Astrocyte (in vitro differentiated cells and primary cell): ENCODE data around the gene POLD3. TPM values are rescaled to one million over a fixed set of nuclear protein-coding genes. Genes with fewer than 3 reads are reported as not detected.
A peak's percentile ranks its signal among the peaks of the same experiment; 100 is the strongest.

Source experiments
- DNase-seq: peaks from one replicate; pipeline ENCODE4 v3.0.0-alpha.2; 2010; ENCODE audit warnings: low read depth
- FAIRE-seq: peaks from 2 replicates; lab custom pipeline; 2011; peaks lifted over from hg19 to GRCh38; lab: Jason Lieb, UNC
- H2AFZ ChIP-seq: 2 replicates; pipeline ENCODE4 v1.6.0; 2012; ENCODE audit warnings: low read depth, low read length, inconsistent platforms
- H3K27ac ChIP-seq: 2 replicates; pipeline ENCODE4 v1.5.1; 2011; ENCODE audit warnings: low read depth, low read length, inconsistent platforms
- H3K27me3 ChIP-seq: 2 replicates; pipeline ENCODE4 v1.6.0; 2011; ENCODE audit warnings: low read length, inconsistent platforms; ENCODE audit not compliant: insufficient read depth
- H3K36me3 ChIP-seq: 2 replicates; pipeline ENCODE4 v1.5.1; 2011; ENCODE audit warnings: low read length, inconsistent platforms; ENCODE audit not compliant: insufficient read depth
- H3K4me1 ChIP-seq: 2 replicates; pipeline ENCODE4 v1.5.1; 2011; ENCODE audit warnings: low read length, inconsistent platforms; ENCODE audit not compliant: insufficient read depth
- H3K4me2 ChIP-seq: 2 replicates; pipeline ENCODE4 v1.6.0; 2012; ENCODE audit warnings: low read length, inconsistent platforms
- H3K4me3 ChIP-seq: 2 replicates; pipeline ENCODE4 v1.5.1; 2011; ENCODE audit warnings: low read depth, mild to moderate bottlenecking, low read length, inconsistent platforms; ENCODE audit not compliant: insufficient read depth
- H3K79me2 ChIP-seq: 2 replicates; pipeline ENCODE4 v1.6.0; 2012; ENCODE audit warnings: mild to moderate bottlenecking, low read length, inconsistent platforms; ENCODE audit not compliant: insufficient read depth
- H3K9ac ChIP-seq: 2 replicates; pipeline ENCODE4 v1.6.0; 2012; ENCODE audit warnings: mild to moderate bottlenecking, low read length, inconsistent platforms
- H3K9me3 ChIP-seq: 2 replicates; pipeline ENCODE4 v1.5.1; 2012; ENCODE audit warnings: low read depth, mild to moderate bottlenecking, low read length, inconsistent platforms; ENCODE audit not compliant: insufficient read depth
- H4K20me1 ChIP-seq: 2 replicates; pipeline ENCODE4 v1.6.0; 2012; ENCODE audit warnings: low read length, inconsistent platforms; ENCODE audit not compliant: insufficient read depth
- H3K27ac Mint-ChIP-seq: one replicate; pipeline ENCODE4 v1.8.0; 2021; ENCODE audit warnings: mild to moderate bottlenecking, mixed read lengths; ENCODE audit not compliant: unreplicated experiment
- H3K27me3 Mint-ChIP-seq: one replicate; pipeline ENCODE4 v1.8.0; 2021; ENCODE audit warnings: low read depth, mixed read lengths; ENCODE audit not compliant: unreplicated experiment
- H3K36me3 Mint-ChIP-seq: one replicate; pipeline ENCODE4 v1.8.0; 2021; ENCODE audit warnings: low read depth, mixed read lengths; ENCODE audit not compliant: unreplicated experiment
- H3K4me1 Mint-ChIP-seq: one replicate; pipeline ENCODE4 v1.8.0; 2021; ENCODE audit warnings: low read depth, mixed read lengths; ENCODE audit not compliant: unreplicated experiment
- H3K4me3 Mint-ChIP-seq: one replicate; pipeline ENCODE4 v1.8.0; 2021; ENCODE audit warnings: mild to moderate bottlenecking, moderate library complexity, mixed read lengths; ENCODE audit not compliant: unreplicated experiment
- H3K9me3 Mint-ChIP-seq: one replicate; pipeline ENCODE4 v1.8.0; 2021; ENCODE audit warnings: mild to moderate bottlenecking, mixed read lengths; ENCODE audit not compliant: unreplicated experiment
- EZH2 ChIP-seq: IDR thresholded peaks from 2 replicates; pipeline ENCODE4 v1.6.1; 2012; ENCODE audit warnings: mild to moderate bottlenecking, low read length, inconsistent platforms; ENCODE audit not compliant: insufficient read depth
- total RNA-seq: library from RNA; stranded (reverse); gene quantifications from 2 replicates; pipeline ENCODE4 v1.2.1, GENCODE V29; 2021
- TF ChIP-seq, protein P1 (sequence below): IDR thresholded peaks from 2 replicates; pipeline ENCODE4 v1.5.1; 2011; ENCODE audit warnings: low read depth, mild to moderate bottlenecking, inconsistent platforms, low read length, moderate library complexity; ENCODE audit not compliant: insufficient read depth

Gene POLD3
- total RNA-seq, 1 donor from 2014 or later, result 6.5 TPM

DNA sequence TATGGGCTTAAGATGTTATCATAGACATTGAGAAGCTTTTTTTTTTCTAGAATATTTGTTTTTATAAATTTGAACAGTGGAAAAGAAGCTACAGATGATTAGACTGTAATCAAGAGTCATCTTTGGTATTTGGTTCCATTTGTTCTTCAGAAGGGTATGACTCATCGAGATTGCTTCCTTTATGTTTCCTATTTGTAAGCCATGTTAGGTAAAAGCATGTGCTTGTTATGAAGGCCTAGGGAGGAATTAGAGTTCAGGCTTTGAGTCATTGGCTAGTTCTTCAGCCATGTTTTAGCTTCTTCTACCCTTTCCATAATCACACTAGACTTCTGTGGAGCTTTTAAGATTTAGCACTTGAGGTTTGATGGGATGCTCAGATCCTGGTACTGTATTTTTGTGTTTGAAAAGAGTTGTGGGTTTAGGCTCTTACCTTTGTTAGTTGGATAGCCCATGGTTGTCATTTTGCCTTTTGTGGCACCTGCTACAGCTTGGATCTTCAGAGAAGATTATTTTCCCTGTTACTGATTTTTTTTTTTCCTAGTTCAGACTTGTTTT, 44.3 kb downstream of the POLD3 start:
- FAIRE-seq, result peak; percentile 88
- H3K27ac ChIP-seq, result peak overlapping the region; percentile 19
- no peak overlapping the region for H3K9ac ChIP-seq
- H3K4me1 ChIP-seq, result peaks cover 14% of the 10 kb centered on the region
- peaks cover 3% of the 10 kb centered on the region for H3K36me3 ChIP-seq
- H2AFZ ChIP-seq, result peak overlapping the region; percentile 34
- no peaks in the 10 kb centered on the region for H3K9me3 ChIP-seq
- TF ChIP-seq, protein P1, sequence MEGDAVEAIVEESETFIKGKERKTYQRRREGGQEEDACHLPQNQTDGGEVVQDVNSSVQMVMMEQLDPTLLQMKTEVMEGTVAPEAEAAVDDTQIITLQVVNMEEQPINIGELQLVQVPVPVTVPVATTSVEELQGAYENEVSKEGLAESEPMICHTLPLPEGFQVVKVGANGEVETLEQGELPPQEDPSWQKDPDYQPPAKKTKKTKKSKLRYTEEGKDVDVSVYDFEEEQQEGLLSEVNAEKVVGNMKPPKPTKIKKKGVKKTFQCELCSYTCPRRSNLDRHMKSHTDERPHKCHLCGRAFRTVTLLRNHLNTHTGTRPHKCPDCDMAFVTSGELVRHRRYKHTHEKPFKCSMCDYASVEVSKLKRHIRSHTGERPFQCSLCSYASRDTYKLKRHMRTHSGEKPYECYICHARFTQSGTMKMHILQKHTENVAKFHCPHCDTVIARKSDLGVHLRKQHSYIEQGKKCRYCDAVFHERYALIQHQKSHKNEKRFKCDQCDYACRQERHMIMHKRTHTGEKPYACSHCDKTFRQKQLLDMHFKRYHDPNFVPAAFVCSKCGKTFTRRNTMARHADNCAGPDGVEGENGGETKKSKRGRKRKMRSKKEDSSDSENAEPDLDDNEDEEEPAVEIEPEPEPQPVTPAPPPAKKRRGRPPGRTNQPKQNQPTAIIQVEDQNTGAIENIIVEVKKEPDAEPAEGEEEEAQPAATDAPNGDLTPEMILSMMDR, result no peak
- no peak for TF ChIP-seq EZH2
- H3K4me3 Mint-ChIP-seq, result no peak overlapping the region
- peak overlapping the region; percentile 19 for H3K27ac Mint-ChIP-seq
- peak overlapping the region; percentile 13 for H3K4me2 ChIP-seq
- no peaks in the 10 kb centered on the region for H4K20me1 ChIP-seq
- H3K36me3 Mint-ChIP-seq, result no peaks in the 10 kb centered on the region
- no peaks in the 10 kb centered on the region for H3K79me2 ChIP-seq
- no peak overlapping the region for H3K4me3 ChIP-seq
- DNase-seq, result peak; percentile 88
- H3K27me3 Mint-ChIP-seq, result no peaks in the 10 kb centered on the region
- H3K27me3 ChIP-seq, result no peaks in the 10 kb centered on the region
- H3K4me1 Mint-ChIP-seq, result peaks cover 27% of the 10 kb centered on the region
- H3K9me3 Mint-ChIP-seq, result peaks cover 1% of the 10 kb centered on the region

DNA sequence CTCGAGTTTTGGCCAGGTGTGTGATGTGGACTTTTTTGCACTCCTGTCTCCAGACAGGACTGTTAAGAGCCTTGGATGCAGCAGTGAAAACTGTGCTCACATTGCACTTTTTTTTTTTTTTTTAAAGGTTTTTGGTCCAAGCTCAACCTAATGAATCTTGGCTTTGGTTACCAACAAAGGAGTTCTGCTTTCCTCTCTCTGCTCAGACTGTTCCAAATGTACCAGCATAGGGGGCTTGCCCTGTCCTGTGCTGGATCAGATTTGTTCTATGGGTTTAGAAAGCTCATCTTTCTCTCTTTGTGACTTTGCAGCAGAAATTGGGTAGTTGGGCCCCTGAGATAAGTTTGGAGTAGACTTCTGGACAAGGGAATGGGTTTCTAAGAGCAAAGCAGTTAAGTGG, 45.3 kb downstream of the POLD3 start:
- H3K27me3 Mint-ChIP-seq, result no peaks in the 10 kb centered on the region
- peaks cover 14% of the 10 kb centered on the region for H3K4me1 ChIP-seq
- no peaks in the 10 kb centered on the region for H3K27me3 ChIP-seq
- no peaks in the 10 kb centered on the region for H3K36me3 Mint-ChIP-seq
- no peaks in the 10 kb centered on the region for H3K79me2 ChIP-seq
- no peak overlapping the region for H3K4me3 Mint-ChIP-seq
- no peak overlapping the region for H3K27ac ChIP-seq
- peaks cover 20% of the 10 kb centered on the region for H3K4me1 Mint-ChIP-seq
- H3K4me3 ChIP-seq, result no peak overlapping the region
- H3K9me3 ChIP-seq, result no peaks in the 10 kb centered on the region
- FAIRE-seq (no peak), DNase-seq (no peak)
- H3K9ac ChIP-seq, result no peak overlapping the region
- H2AFZ ChIP-seq, result no peak overlapping the region
- H3K36me3 ChIP-seq, result peaks cover 7% of the 10 kb centered on the region
- TF ChIP-seq, protein P1, result no peak
- TF ChIP-seq EZH2, result no peak
- peaks cover 1% of the 10 kb centered on the region for H3K9me3 Mint-ChIP-seq
- H4K20me1 ChIP-seq, result no peaks in the 10 kb centered on the region
- H3K27ac Mint-ChIP-seq, result no peak overlapping the region
- no peak overlapping the region for H3K4me2 ChIP-seq

DNA sequence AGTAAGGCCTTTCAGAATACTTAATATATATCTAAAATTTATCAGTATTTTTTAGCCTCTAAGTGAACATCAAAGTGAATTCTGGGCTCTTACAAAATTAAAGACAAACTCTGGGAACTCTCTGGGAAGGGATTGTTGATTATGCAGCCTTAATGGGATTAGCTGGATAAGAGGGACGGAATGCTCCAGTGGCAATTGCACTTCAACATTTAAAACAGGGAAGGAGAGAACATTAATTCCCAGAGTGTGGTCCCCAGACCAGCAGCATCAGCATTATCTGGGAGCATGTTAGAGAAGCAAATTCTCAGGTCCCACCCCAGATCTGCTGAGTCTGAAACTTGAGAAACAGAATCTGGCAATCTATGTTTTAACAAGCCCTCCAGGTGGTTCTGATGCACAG, 46.5 kb downstream of the POLD3 start:
- peaks cover 7% of the 10 kb centered on the region for H3K36me3 ChIP-seq
- no peak overlapping the region for H3K9ac ChIP-seq
- H3K27ac ChIP-seq, result no peak overlapping the region
- Mint-ChIP-seq H3K36me3 (no peaks in the 10 kb centered on the region), H3K4me3 (no peak overlapping the region), H3K27ac (no peak overlapping the region), H3K4me1 (peaks cover 16% of the 10 kb centered on the region), H3K9me3 (peaks cover 1% of the 10 kb centered on the region), H3K27me3 (no peaks in the 10 kb centered on the region)
- H3K4me2 ChIP-seq, result no peak overlapping the region
- DNase-seq (no peak), FAIRE-seq (no peak)
- H3K4me3 ChIP-seq, result no peak overlapping the region
- H3K79me2 ChIP-seq, result no peaks in the 10 kb centered on the region
- TF ChIP-seq EZH2, result no peak
- TF ChIP-seq, protein P1, result no peak
- no peaks in the 10 kb centered on the region for H3K27me3 ChIP-seq
- no peaks in the 10 kb centered on the region for H4K20me1 ChIP-seq
- H3K9me3 ChIP-seq, result no peaks in the 10 kb centered on the region
- H3K4me1 ChIP-seq, result peaks cover 12% of the 10 kb centered on the region
- H2AFZ ChIP-seq, result no peak overlapping the region
